NCI-H82 treated with DMSO at 0.1 percent for 48 hours (cell line): ENCODE results near the gene CD34.

Source experiments
- DNase-seq: peaks from one replicate; lab custom pipeline; 2025; ENCODE audit not compliant: unreplicated experiment; lab: John Stamatoyannopoulos, UW

The CD34 gene

DNA sequence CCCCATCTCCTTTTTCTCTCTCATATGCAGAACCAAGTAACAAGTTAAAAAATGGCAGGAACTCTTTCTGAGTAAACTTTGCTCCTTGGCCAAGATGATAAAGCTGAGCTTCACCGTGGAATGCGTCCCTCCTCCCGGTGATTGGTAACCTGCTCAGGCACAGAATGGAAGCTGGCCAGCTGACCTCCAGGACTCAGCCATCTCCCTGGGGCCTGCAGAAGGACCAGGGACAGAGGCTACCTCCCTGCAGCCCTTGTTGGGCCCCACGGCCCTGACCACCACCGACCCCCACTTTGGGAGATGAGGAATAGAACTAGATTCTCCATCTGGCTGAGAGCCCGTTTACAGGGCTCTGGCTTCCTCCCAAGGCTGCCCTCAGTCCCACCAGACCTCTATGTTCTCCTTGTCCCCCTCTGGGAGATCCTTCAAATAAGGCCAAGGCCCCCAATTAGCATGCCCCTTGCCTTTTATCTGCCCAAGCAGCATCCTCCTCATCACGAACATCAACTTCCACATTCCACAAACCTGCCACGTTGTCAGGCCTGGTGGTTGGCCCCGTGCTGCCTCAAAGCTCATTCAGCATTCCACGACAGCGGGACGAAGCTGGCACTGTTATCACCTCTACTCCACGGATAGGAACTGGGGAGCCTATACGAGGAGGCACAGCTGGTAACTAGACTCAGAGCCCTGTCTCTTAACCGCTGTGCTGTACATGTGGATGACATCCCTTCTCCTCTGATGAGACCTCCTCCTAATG is 74.2 kb downstream of the CD34 start:
- no peak for DNase-seq

DNA sequence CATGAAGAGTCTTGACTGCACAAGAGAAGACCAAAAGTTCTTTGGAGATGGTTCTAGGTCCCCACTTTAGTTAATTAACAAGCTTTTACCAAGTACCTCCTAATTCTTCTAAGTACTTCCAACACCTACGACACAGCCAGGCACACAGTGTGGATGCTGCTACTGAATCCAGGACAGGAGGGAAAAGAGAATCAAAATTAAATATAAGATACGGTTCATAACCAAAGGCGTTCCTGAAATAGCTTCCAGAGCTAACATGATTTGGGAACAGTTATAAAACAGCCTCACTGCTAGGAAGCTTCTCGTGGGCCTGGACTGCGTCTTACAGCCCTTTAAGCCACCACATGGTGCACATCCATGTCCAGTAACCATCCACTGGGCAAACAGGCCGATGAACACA is 75.0 kb downstream of the CD34 start:
- no peak for DNase-seq

DNA sequence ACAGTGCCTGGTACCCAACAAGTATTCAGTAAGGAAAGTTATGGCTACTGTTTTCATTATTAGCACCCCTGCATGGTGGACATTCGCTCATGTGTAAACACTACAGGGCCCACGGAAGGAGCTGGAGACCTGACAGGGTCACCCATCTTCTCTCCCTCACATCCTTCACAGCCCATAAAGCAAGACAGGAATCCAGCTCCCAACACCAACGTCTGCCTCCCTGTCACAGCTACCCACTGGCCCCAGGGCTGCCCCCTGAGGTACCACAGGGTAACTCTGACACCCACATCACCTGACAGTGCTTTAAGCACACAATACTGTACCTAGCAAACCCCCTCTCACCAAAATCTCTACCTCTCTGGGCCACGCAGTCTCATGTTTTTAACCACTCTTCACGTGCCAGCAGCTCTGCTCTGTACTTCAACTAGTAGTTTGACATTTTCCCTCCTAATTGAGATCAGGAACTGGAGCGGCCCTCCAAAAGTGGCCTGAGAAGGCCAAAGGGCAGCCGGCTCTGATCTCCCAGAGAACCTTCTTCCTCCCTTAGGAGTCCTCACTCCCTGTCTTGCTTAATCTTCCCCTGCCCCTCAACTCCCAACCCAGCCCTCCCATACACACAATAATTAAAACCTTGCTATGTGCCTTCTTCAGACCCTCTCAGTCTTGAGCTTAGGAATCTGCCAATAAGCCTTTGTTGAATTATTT is 76.8 kb downstream of the CD34 start:
- DNase-seq, result no peak

DNA sequence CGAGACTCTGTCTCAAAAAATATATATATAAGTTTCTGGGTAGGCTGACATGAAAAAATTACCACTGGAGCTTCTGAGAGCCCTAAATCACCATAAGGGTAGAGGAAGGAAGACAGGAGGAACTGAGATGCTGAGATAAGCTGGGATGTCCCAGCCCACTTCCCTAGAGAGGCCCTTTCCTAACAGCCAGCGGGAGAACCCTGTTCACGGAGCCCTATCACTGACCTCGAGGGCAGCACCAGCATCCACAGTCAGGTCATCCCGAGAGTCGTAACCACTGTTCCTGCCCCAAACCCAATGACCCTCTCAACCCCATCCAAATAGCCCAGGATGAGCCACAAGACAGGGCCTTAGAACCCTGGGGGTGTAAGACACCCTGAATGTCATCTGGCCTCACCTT is 77.5 kb downstream of the CD34 start:
- DNase-seq, result no peak

DNA sequence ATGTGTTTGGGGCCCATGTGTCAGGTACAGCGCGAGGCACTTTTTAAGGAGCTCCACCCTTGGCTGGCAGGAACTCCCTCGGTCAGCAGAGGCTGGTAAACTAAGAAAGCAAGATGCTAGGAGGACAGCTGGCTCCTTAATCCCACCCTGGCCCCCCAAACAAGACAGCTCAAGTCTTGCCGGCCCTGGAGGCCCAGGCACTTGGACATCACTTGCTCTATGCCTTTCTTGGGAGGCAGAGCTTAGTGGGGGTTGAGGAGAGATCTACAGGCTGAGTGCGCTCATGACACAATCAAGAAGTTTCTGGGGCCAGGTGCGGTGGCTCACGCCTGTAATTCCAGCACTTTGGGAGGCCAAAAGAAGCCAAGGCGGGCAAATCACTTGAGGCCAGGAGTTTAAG is 78.1 kb downstream of the CD34 start:
- DNase-seq, result no peak

DNA sequence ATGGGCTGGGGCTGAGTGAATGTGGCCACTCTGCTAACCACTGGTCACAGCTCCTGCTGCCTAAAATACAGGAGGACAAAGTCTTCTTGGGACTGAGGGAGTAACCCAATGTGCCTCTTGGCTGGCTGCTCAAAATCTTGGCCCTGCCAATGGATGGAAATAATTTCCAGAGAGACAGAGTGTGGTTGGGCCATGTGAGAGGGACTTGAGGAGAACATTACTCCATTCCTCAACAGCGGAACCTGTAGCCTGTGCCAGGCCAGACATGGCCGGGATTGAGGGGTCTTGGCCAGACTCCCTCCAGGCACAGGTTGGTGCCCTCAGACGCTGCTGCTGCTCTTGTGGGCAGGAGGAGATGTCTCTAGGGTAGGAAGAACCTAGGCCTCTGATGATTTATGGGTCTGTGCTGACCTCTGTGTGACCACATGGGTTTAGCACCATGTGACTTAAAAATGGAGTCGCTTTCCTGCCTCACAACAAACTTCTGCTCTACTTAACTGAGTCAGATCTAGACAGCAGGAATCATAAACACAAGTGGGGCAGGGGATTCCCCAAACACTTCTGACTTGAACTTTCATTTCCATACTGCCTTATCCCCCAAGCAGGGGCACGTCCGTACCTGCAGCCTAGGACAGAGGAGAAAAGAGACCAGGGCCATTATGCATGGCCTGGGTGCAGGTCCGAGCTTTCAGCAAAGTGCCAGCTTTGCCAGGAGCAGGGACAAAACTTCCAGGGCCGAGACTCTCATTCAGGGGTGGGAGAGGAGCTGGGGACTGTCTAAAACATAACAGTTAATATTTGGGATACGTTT is 79.2 kb downstream of the CD34 start:
- DNase-seq, result no peak
